Activated naive CD4-positive, alpha-beta T cell treated with anti-CD3 and anti-CD28 coated beads, Interleukin-2, amount 50 U/mL, for 72 hours (primary cell): ENCODE measurements around the gene NADSYN1. TPM values are rescaled to one million over a fixed set of nuclear protein-coding genes. Genes with fewer than 3 reads are reported as not detected.

ENCODE experiments used
- ATAC-seq, 2 donors: fragments of 150-1000 bp; cut with Tn5 transposase; 2 replicates each; pipeline ENCODE4 v1.10.0; 2021; ENCODE audit warnings: mild to moderate bottlenecking in 2 of 2, moderate library complexity in 2 of 2
- DNase-seq, 2 donors: peaks; one replicate each; pipeline ENCODE4 v3.0.0; 2021 to 2022; ENCODE audit warnings: low spot score in 2 of 2
- H3K27ac Mint-ChIP-seq, 2 donors: one replicate each; pipeline ENCODE4 v1.8.0; 2022; ENCODE audit warnings: mild to moderate bottlenecking in 2 of 2, mixed read lengths in 2 of 2
- H3K36me3 Mint-ChIP-seq, 2 donors: one replicate each; pipeline ENCODE4 v1.8.0; 2022; ENCODE audit warnings: mixed read lengths in 2 of 2
- H3K9me3 Mint-ChIP-seq, 2 donors: one replicate each; pipeline ENCODE4 v1.8.0; 2022; ENCODE audit warnings: mixed read lengths in 2 of 2
- total RNA-seq, 2 donors: library from RNA; stranded (reverse); gene quantifications; one replicate each; pipeline ENCODE4 v1.2.3, GENCODE V29; 2022

Gene NADSYN1
- total RNA-seq, 2 donors from 2014 or later: 102 to 135 TPM

- Mint-ChIP-seq H3K9me3 (no peaks in the 10 kb centered on the region), H3K36me3 (no peaks in the 10 kb centered on the region), H3K27ac (peak overlapping the region in 1 of 2 donors; percentile 51)
- ATAC-seq (no peak), DNase-seq (no peak)
These were observed 23.3 kb upstream of the NADSYN1 start for GRCh38 chr11:71429701-71430100.

DNA sequence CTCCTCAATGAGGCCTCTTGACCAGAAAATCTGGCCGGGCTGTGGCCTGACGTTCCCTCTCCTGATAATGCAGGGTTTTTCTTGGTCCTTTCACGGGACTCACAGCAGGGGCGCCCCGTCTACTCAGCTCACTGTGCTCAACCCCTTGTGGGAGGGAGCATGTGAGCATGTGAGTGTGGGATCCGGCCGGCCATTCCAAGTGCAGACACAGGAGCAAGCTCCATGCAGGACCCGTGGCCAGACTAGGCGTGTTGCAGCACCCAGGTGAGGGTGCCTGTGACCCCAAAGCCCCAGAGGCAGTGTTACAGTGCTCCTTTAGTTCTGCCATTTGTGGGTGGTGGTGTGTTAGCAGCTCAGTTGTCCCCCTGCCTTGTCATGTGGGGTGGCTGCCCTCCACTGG lies 22.8 kb upstream of the NADSYN1 start:
- H3K9me3 Mint-ChIP-seq: no peaks in the 10 kb centered on the region
- H3K36me3 Mint-ChIP-seq: peaks cover 0 to 2% of the 10 kb centered on the region in 2 donors
- ATAC-seq (no peak), DNase-seq (no peak)
- no peak overlapping the region for H3K27ac Mint-ChIP-seq

- no peaks in the 10 kb centered on the region for H3K9me3 Mint-ChIP-seq
- H3K27ac Mint-ChIP-seq: peak overlapping the region in 1 of 2 donors; percentile 29
- DNase-seq: no peak
- ATAC-seq: no peak
- H3K36me3 Mint-ChIP-seq: peaks cover 0 to 6% of the 10 kb centered on the region in 2 donors
These were observed 21.7 kb upstream of the NADSYN1 start for GRCh38 chr11:71431271-71431670.

GRCh38 chr11:71432761-71433647 lies 20.0 kb upstream of the NADSYN1 start:
- ATAC-seq: no peak
- Mint-ChIP-seq H3K36me3 (peaks cover 0 to 6% of the 10 kb centered on the region in 2 donors), H3K9me3 (no peaks in the 10 kb centered on the region), H3K27ac (no peak overlapping the region)
- no peak for DNase-seq

DNA sequence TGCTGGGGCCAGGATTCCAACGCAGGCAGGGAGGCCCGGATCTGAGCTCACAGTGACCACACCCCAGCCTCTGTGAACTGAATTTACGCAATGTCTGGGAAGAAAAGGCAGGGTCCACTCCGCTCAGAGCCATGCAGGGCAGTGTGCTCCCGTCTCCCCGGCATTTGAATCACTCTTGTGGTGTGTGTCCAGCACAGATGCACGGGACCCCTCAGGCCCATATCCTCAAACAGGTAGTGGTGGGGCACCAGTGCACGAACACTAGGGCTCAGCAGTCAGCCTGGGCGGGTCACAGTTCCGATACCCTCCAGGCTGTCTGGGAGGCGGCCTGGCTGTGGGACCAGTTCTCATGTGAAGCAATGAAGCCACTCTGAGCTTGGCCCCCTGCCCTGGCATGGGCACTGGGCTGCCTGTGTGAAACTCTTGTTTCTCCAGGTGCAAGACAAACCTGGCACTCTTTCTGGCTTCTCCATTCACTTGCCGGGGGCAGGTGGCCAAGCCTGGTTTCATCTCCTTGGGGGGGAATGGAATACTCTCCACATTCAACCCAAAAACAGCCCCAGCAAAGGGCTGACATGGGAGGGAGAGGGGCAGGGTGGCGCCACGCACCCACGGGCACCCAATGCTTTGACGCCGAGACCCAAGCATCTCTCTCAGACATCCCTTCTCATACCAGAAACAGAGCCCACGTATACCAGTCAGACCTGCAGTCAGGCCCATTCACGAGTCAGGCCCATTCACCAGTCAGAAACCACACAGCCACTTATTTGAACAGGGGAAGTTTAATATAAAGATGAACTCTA lies 19.2 kb upstream of the NADSYN1 start:
- H3K36me3 Mint-ChIP-seq: peaks cover 0 to 6% of the 10 kb centered on the region in 2 donors
- H3K9me3 Mint-ChIP-seq: no peaks in the 10 kb centered on the region
- DNase-seq: no peak
- H3K27ac Mint-ChIP-seq: no peak overlapping the region
- ATAC-seq: no peak

- H3K27ac Mint-ChIP-seq: no peak overlapping the region
- ATAC-seq (no peak), DNase-seq (no peak)
- no peaks in the 10 kb centered on the region for H3K9me3 Mint-ChIP-seq
- H3K36me3 Mint-ChIP-seq: peaks cover 0 to 10% of the 10 kb centered on the region in 2 donors
These were observed 18.4 kb upstream of the NADSYN1 start for GRCh38 chr11:71434576-71435130.

- Mint-ChIP-seq H3K27ac (no peak overlapping the region), H3K9me3 (no peaks in the 10 kb centered on the region), H3K36me3 (peaks cover 0 to 15% of the 10 kb centered on the region in 2 donors)
- no peak for ATAC-seq
- no peak for DNase-seq
These were observed 17.6 kb upstream of the NADSYN1 start for GRCh38 chr11:71435278-71435951.

- Mint-ChIP-seq H3K27ac (no peak overlapping the region), H3K36me3 (peaks cover 4 to 15% of the 10 kb centered on the region in 2 donors)
- ATAC-seq: no peak
These were observed 16.1 kb upstream of the NADSYN1 start for GRCh38 chr11:71436861-71437260.

DNA sequence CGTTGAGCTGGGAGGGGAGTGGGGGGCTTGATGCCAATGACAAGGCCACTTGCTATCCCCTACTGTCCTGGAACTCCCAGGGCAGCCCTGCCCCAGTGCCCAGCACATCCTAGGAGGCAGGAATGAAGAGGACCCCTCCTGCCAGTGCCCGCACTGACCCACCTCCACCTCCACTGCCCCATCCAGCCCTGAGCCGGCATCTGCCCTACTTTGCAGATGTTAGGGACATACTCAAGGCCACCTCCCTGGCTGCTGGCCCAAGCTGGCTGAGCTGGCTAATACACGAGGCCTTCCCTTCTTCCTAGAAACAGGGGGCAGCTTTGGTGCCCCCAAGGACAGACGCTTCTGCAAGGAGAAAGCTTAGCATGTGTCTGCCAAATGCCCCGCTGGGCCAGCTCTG lies 15.6 kb upstream of the NADSYN1 start:
- DNase-seq (no peak), ATAC-seq (no peak)
- Mint-ChIP-seq H3K9me3 (no peaks in the 10 kb centered on the region), H3K27ac (no peak overlapping the region), H3K36me3 (peaks cover 4 to 15% of the 10 kb centered on the region in 2 donors)

More at GRCh38 chr11:71436861-71437260, 16.1 kb upstream of the NADSYN1 start:
- no peak for DNase-seq
- H3K9me3 Mint-ChIP-seq: no peaks in the 10 kb centered on the region

DNA sequence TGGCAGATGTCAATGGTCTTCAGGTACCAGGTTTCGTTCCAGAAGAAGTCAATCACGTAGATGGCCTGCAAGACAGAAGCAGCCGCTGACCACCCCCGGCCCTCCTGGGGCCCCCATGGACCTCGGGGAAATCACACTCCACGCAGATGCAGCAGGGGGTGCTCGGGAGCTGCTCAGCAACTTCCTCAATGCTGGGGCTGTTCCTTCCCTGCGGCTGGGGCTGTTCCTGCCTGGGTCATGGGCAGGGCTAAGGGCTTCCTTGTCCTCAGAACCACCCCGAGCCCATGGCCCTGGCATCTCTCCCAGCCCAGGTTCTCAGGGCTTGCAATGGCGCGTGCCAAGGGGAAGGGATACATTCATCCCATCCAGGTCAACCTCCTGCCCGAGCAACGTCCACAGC lies 15.1 kb upstream of the NADSYN1 start:
- DNase-seq (no peak), ATAC-seq (no peak)
- H3K27ac Mint-ChIP-seq: no peak overlapping the region
- H3K36me3 Mint-ChIP-seq: peaks cover 7 to 15% of the 10 kb centered on the region in 2 donors
- H3K9me3 Mint-ChIP-seq: no peaks in the 10 kb centered on the region

GRCh38 chr11:71438650-71439049 lies 14.4 kb upstream of the NADSYN1 start:
- Mint-ChIP-seq H3K27ac (no peak overlapping the region), H3K36me3 (peaks cover 9 to 15% of the 10 kb centered on the region in 2 donors)

GRCh38 chr11:71440021-71440755 lies 12.8 kb upstream of the NADSYN1 start:
- DNase-seq (no peak), ATAC-seq (no peak)
- Mint-ChIP-seq H3K9me3 (no peaks in the 10 kb centered on the region), H3K36me3 (peaks cover 15 to 16% of the 10 kb centered on the region in 2 donors), H3K27ac (no peak overlapping the region)

More at GRCh38 chr11:71438650-71439049, 14.4 kb upstream of the NADSYN1 start:
- no peak for ATAC-seq
- no peaks in the 10 kb centered on the region for H3K9me3 Mint-ChIP-seq
- no peak for DNase-seq

- DNase-seq (no peak), ATAC-seq (no peak)
- Mint-ChIP-seq H3K9me3 (no peaks in the 10 kb centered on the region), H3K27ac (no peak overlapping the region), H3K36me3 (peaks cover 23 to 26% of the 10 kb centered on the region in 2 donors)
These were observed 11.8 kb upstream of the NADSYN1 start for GRCh38 chr11:71441251-71441650.

- no peak for ATAC-seq
- Mint-ChIP-seq H3K27ac (no peak overlapping the region), H3K36me3 (peaks cover 27 to 34% of the 10 kb centered on the region in 2 donors), H3K9me3 (no peaks in the 10 kb centered on the region)
- no peak for DNase-seq
These were observed 10.9 kb upstream of the NADSYN1 start for GRCh38 chr11:71442123-71442522.

DNA sequence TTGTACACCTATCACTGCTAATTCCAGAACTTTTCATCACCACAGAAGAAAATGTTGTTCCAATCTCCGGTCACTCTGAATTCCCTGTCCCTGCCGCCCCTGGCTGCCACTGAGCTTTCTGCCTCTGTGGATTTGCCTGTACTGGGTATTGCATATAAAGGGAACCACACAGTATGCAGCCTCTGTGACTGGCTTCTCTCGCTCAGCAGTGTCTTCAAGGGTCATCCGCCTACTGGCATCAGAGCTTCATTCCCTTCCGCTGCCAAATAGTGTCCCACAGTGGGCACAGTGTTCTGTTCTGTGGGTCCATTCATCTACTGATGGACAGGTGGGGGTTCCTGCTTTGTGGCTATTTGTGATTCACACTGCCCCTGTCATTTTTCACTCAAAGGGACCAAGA lies 10.1 kb upstream of the NADSYN1 start:
- H3K36me3 Mint-ChIP-seq: peaks cover 33 to 42% of the 10 kb centered on the region in 2 donors

More for the DNA sequence above, 10.1 kb upstream of the NADSYN1 start:
- DNase-seq (no peak), ATAC-seq (no peak)
- no peak overlapping the region for H3K27ac Mint-ChIP-seq
- no peaks in the 10 kb centered on the region for H3K9me3 Mint-ChIP-seq
